Upper lobe of right lung (tissue), 1 donor: ENCODE measurements around the gene ECHS1. TPM values are rescaled to one million over a fixed set of nuclear protein-coding genes. Genes with fewer than 3 reads are reported as not detected.

Source experiments
- ATAC-seq: fragments of 200-7000 bp; cut with Tn5 transposase; one replicate; pipeline ENCODE4 v1.9.1; 2020; ENCODE audit warnings: mild to moderate bottlenecking, moderate library complexity
- DNase-seq: peaks from one replicate; pipeline ENCODE4 v3.0.0-alpha.2; 2020
- H3K27ac ChIP-seq: fragments of 200-600 bp; one replicate; pipeline ENCODE4 v1.8.0; 2022
- H3K27me3 ChIP-seq: fragments of 200-600 bp; one replicate; pipeline ENCODE4 v1.8.0; 2022; ENCODE audit warnings: mild to moderate bottlenecking
- H3K36me3 ChIP-seq: fragments of 200-600 bp; one replicate; pipeline ENCODE4 v1.8.0; 2022
- H3K4me1 ChIP-seq: fragments of 200-600 bp; one replicate; pipeline ENCODE4 v1.8.0; 2022
- H3K4me3 ChIP-seq: fragments of 200-600 bp; one replicate; pipeline ENCODE4 v1.8.0; 2022; ENCODE audit warnings: mild to moderate bottlenecking
- H3K9me3 ChIP-seq: fragments of 200-600 bp; one replicate; pipeline ENCODE4 v1.8.0; 2022
- intact Hi-C: fragments of 100-400 bp; cut with DNase I; formaldehyde crosslinking; loops from one replicate; pipeline ENCODE4 v1.11.0; 2022
- total RNA-seq: library from RNA; stranded (reverse); fragmentation: NEBNext Ultra II Directional; extraction: Animal tissue kit (Norgen Biotek cat#: 25700); gene quantifications from one replicate; pipeline ENCODE4 v1.2.1, GENCODE V29; 2021
- TF ChIP-seq, protein P1 (sequence below): fragments of 200-600 bp; IDR thresholded peaks from one replicate; pipeline ENCODE4 v1.8.0; 2022; ENCODE audit warnings: antibody characterized with exemption
- donor health status: DM: no; HTN: yes; CAD: no; lungs with severe emphysema.

ECHS1 gene
- total RNA-seq, 1 donor from 2014 or later, result 55.8 TPM

DNA sequence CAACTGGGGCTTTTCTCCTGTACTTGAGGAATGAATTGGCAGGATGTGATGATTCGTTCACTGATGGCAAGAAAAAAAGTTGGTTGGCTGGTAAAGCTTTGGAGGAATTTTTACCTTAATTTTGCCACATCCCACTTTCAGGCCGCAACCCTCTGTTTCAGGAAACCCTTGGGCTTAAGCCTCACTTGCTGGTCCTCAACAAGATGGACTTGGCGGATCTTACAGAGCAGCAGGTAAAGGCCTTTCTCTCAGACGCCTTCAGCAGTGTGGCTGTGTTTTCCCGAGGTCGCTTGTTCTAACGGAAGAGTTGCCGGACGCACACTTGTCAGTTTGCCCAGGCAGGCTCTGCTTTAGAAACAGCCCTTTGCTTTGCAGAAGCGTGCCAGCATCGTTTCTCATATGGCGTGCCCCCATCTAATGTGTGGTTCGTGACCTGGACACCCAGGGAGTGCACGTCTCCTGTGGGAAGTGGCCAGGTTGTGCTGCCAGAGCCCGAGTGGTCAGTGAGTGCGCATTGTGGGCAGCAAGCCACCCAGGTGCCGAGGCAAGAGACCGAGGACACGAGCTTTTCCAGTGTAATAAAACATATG, 23.0 kb upstream of the ECHS1 start:
- intact Hi-C loops, result no loop called here
- Histone ChIP-seq H3K9me3 (no peaks in the 10 kb centered on the region), H3K27ac (no peak overlapping the region), H3K36me3 (peaks cover 52% of the 10 kb centered on the region), H3K27me3 (no peaks in the 10 kb centered on the region), H3K4me3 (no peak overlapping the region), H3K4me1 (peaks cover 6% of the 10 kb centered on the region)
- ATAC-seq (no peak), DNase-seq (peak; percentile 44)
- TF ChIP-seq, protein P1, sequence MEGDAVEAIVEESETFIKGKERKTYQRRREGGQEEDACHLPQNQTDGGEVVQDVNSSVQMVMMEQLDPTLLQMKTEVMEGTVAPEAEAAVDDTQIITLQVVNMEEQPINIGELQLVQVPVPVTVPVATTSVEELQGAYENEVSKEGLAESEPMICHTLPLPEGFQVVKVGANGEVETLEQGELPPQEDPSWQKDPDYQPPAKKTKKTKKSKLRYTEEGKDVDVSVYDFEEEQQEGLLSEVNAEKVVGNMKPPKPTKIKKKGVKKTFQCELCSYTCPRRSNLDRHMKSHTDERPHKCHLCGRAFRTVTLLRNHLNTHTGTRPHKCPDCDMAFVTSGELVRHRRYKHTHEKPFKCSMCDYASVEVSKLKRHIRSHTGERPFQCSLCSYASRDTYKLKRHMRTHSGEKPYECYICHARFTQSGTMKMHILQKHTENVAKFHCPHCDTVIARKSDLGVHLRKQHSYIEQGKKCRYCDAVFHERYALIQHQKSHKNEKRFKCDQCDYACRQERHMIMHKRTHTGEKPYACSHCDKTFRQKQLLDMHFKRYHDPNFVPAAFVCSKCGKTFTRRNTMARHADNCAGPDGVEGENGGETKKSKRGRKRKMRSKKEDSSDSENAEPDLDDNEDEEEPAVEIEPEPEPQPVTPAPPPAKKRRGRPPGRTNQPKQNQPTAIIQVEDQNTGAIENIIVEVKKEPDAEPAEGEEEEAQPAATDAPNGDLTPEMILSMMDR, result no peak

DNA sequence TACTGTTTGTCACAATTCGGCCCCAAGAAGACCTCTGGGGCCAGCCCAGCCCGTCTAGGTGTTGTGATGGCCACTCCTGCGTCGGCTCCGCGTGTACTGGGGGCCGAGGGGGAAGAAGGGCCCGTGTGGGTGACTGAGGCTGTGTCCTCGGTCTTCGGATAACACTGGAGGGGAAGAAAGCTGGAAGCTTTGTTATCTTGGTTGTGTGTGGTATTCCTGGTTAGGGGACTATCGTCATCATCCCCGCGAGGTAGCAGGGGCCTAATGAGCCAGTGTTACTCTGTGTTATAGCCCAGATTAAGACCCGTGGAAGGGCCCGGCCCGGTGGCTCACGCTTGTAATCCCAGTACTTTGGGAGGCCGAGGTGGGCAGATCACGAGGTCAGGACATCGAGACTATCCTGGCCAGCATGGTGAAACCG, 21.7 kb upstream of the ECHS1 start:
- TF ChIP-seq, protein P1, result no peak
- ATAC-seq (no peak), DNase-seq (peak; percentile 61)
- peaks cover 8% of the 10 kb centered on the region for H3K4me1 ChIP-seq
- H3K4me3 ChIP-seq, result peak overlapping the region; percentile 91
- H3K27me3 ChIP-seq, result no peaks in the 10 kb centered on the region
- peaks cover 39% of the 10 kb centered on the region for H3K36me3 ChIP-seq
- intact Hi-C loops, result no loop called here
- peak overlapping the region; percentile 84 for H3K27ac ChIP-seq
- H3K9me3 ChIP-seq, result no peaks in the 10 kb centered on the region

DNA sequence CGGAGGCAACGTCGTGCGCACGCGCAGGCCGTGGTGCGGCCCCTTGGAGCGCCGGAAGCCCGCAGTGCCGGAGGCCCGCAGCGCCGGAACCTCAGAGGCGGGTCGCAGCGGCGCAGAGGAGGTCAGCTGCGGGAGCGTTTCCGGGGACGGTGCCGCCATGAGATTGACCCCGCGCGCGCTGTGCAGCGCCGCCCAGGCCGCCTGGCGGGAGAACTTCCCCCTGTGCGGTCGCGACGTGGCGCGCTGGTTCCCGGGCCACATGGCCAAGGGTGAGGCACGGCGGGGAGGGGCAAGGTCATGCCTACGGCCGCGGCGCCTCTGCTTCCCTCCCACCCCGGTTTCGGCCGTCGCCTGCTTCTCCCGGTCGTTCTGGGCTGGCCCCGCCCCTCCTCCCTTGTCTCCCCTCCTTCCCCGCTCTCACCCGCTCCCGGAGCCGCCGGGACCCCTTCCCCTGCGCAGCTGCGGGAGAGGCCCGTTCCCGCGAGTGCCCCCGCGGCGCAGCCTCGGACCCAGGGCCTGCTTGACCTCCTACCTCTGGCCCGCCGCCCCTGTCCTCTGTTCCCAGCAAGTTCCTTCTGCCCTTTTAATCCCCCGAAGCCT, 21.0 kb upstream of the ECHS1 start, which contains the start of gene MTG1:
Gene MTG1 (plus strand): TSS at position 94 of the 600 bp plus-strand sequence. CDS start 64 bp downstream, at position 158.
- H3K4me3 ChIP-seq, result peak within 1 kb of the TSS; percentile 91
- peaks cover 33% of the 10 kb centered on the region for H3K36me3 ChIP-seq
- peaks cover 8% of the 10 kb centered on the region for H3K4me1 ChIP-seq
- ATAC-seq (peak; percentile 96), DNase-seq (peak; percentile 98)
- TF ChIP-seq, protein P1, result peak; percentile 13
- H3K9me3 ChIP-seq, result no peaks in the 10 kb centered on the region
- peak within 1 kb of the TSS; percentile 84 for H3K27ac ChIP-seq
- H3K27me3 ChIP-seq, result no peaks in the 10 kb centered on the region
- intact Hi-C loops, result no loop called here

DNA sequence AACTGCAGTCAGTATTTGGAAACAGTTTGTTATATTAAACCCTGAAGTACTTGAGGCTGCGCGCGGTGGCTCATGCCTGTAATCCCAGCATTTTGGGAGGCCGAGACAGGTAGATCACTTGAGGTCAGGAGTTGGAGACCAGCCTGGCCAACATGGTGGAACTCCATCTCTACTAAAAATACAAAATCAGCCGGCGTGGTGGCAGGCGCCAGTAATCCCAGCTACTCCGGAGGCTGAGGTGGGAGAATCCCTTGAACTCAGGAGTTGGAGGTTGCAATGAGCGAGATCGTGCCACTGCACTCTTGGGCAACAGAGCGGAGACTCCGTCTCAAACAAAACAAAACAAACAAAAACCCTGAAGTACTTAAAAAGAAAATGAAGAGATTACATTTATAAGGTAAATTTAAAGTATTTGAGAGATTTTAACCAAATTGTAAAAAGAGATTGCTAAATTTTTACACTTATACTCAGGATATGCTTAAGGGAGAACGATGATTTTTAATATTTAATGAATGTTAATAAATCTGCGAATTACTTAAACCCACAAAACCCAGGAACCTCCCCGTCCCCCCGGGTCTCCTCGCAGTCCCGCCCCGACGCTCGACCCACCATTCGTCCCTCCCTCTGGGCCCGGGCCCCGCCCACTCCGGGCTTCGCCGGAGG, 20.4 kb upstream of the ECHS1 start:
- DNase-seq, result peak; percentile 52
- H3K4me3 ChIP-seq, result peak overlapping the region; percentile 91
- intact Hi-C loops, result no loop called here
- H3K9me3 ChIP-seq, result no peaks in the 10 kb centered on the region
- ATAC-seq, result no peak
- peaks cover 8% of the 10 kb centered on the region for H3K4me1 ChIP-seq
- H3K36me3 ChIP-seq, result peaks cover 27% of the 10 kb centered on the region
- H3K27me3 ChIP-seq, result no peaks in the 10 kb centered on the region
- H3K27ac ChIP-seq, result peak overlapping the region; percentile 84
- TF ChIP-seq, protein P1, result no peak

DNA sequence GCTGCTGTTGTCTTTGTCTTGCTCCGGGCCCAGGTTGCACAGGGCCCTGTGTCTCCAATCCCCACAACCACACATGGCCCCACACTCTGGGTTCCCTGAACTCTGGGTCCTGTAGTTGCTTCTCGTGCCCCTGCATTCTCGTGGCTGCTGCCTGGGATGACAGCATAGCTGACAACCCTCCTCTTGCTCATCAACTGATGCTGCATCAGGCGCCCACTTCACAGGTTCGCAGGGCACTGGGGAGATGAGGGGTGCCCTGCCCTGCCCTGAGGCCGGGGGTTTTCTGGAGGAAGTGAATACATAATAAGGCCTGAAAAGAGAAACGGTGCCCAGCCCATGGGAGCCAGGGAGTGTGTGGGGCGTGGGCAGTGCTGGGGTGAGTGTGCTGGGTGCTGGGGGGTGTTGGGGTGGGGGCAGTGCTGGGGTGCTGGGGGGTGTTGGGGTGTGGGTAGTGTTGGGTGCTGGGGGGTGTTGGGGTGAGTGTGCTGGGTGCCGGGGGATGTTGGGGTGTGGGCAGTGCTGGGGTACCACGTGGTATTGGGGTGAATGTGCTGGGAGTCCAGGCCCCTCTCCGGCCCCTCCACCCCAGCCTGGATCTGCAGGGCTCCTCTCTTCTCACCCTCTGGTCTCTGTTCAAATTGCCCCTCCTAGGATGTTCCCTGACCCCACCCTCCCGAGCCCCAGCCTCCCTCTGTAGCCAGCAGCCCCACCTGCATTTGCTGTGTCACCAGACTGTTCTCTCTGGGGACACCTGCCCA, 18.8 kb upstream of the ECHS1 start:
- intact Hi-C loops, result no loop called here
- Histone ChIP-seq H3K4me3 (no peak overlapping the region), H3K36me3 (peaks cover 12% of the 10 kb centered on the region), H3K4me1 (peaks cover 8% of the 10 kb centered on the region), H3K27ac (no peak overlapping the region), H3K9me3 (no peaks in the 10 kb centered on the region), H3K27me3 (no peaks in the 10 kb centered on the region)
- TF ChIP-seq, protein P1, result no peak
- no peak for ATAC-seq
- peak; percentile 48 for DNase-seq
